HG03060 (cell line): ENCODE measurements around the gene GP1BA.

Source experiments
- ATAC-seq: cut with Tn5 transposase; IDR thresholded peaks from one replicate; pipeline ENCODE4 v1.9.1; 2021; ENCODE audit warnings: low read depth, moderate number of reproducible peaks; ENCODE audit not compliant: unreplicated experiment

GP1BA gene

GRCh38 chr17:4971826-4972225, 39.7 kb downstream of the GP1BA start:
- no peak for ATAC-seq

- no peak for ATAC-seq
Measured at GRCh38 chr17:4972322-4972721, 40.2 kb downstream of the GP1BA start.

- no peak for ATAC-seq
Measured at GRCh38 chr17:4972752-4973151, 40.7 kb downstream of the GP1BA start.

GRCh38 chr17:4973256-4974114, 41.4 kb downstream of the GP1BA start:
- no peak for ATAC-seq

GRCh38 chr17:4974115-4974670, 42.1 kb downstream of the GP1BA start:
- ATAC-seq, result no peak

GRCh38 chr17:4978726-4979125, 46.6 kb downstream of the GP1BA start:
- ATAC-seq, result no peak

- ATAC-seq, result no peak
Measured at GRCh38 chr17:4980644-4981216, 48.7 kb downstream of the GP1BA start.

GRCh38 chr17:4982305-4982704, 50.2 kb downstream of the GP1BA start:
- no peak for ATAC-seq
